ENCODE results near the gene C4orf50.

C4orf50 gene

GRCh38 chr4:5931526-5931925 lies 86.7 kb downstream of the C4orf50 start:
- Histone ChIP-seq H3K9me3 (ENCODE audit: insufficient read depth, low read depth, low read length) (no peaks in the 10 kb centered on the region), H3K4me3 (ENCODE audit: low read length, poor library complexity, severe bottlenecking) (no peak overlapping the region), H3K4me2 (ENCODE audit: low read depth, low read length, poor library complexity, severe bottlenecking) (no peak overlapping the region), H3K79me2 (ENCODE audit: insufficient read depth, low read length) (no peaks in the 10 kb centered on the region), H3K36me3 (ENCODE audit: insufficient read depth, low read length) (no peaks in the 10 kb centered on the region), H3K27me3 (ENCODE audit: insufficient read depth, low read length, poor library complexity, severe bottlenecking) (no peaks in the 10 kb centered on the region), H4K20me1 (ENCODE audit: insufficient read depth, low read length, poor library complexity, severe bottlenecking) (no peaks in the 10 kb centered on the region), H2AFZ (ENCODE audit: low read length) (no peak overlapping the region), H3K9ac (ENCODE audit: low read depth, low read length, poor library complexity, severe bottlenecking) (no peak overlapping the region), H3K4me1 (ENCODE audit: insufficient read depth, low read length, poor library complexity, severe bottlenecking) (no peaks in the 10 kb centered on the region), H3K9me2 (replicated peaks; ENCODE audit: low read depth, low read length) (no peaks in the 10 kb centered on the region), H3F3A (ENCODE audit: low read depth) (no peaks in the 10 kb centered on the region)
- no peak for TF ChIP-seq CTCF (conservative IDR thresholded peaks at IDR 0.05; ENCODE audit: low read length)
- no peak for TF ChIP-seq EZH2phosphoT487 (IDR thresholded peaks at IDR 0.05; ENCODE audit: borderline replicate concordance)

- Histone ChIP-seq H2AFZ (ENCODE audit: low read length) (no peak overlapping the region), H3K9me3 (ENCODE audit: insufficient read depth, low read depth, low read length) (no peaks in the 10 kb centered on the region), H3K4me1 (ENCODE audit: insufficient read depth, low read length, poor library complexity, severe bottlenecking) (no peaks in the 10 kb centered on the region), H3K36me3 (ENCODE audit: insufficient read depth, low read length) (no peaks in the 10 kb centered on the region), H3K27me3 (ENCODE audit: insufficient read depth, low read length, poor library complexity, severe bottlenecking) (no peaks in the 10 kb centered on the region), H3K79me2 (ENCODE audit: insufficient read depth, low read length) (no peaks in the 10 kb centered on the region), H3K9me2 (replicated peaks; ENCODE audit: low read depth, low read length) (no peaks in the 10 kb centered on the region), H3K4me2 (ENCODE audit: low read depth, low read length, poor library complexity, severe bottlenecking) (no peak overlapping the region), H3F3A (ENCODE audit: low read depth) (no peaks in the 10 kb centered on the region), H3K9ac (ENCODE audit: low read depth, low read length, poor library complexity, severe bottlenecking) (no peak overlapping the region), H4K20me1 (ENCODE audit: insufficient read depth, low read length, poor library complexity, severe bottlenecking) (no peaks in the 10 kb centered on the region), H3K4me3 (ENCODE audit: low read length, poor library complexity, severe bottlenecking) (no peak overlapping the region)
- no peak for TF ChIP-seq EZH2phosphoT487 (IDR thresholded peaks at IDR 0.05; ENCODE audit: borderline replicate concordance)
Observed at GRCh38 chr4:5930876-5931275, 87.4 kb downstream of the C4orf50 start.

DNA sequence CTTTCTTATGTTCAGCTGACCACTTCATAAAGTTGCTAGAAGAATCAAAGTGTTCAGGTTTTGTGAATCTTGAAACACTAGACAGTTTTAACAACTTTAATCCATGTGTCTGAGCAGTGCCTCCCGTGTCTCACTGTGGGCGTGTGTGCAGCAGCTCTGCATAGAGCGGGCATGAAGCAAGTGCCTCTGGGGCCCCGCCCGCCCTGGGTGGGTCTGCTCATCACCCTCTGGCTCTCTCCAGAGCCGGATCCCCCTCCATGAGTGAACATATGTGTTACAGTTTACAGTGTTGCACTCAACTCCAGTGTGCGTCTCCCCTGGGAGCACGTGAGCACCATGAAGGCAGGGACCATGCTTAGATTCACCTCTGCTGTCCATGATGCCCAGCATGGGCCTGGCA lies 87.8 kb downstream of the C4orf50 start:
- Histone ChIP-seq H3K4me3 (ENCODE audit: low read length, poor library complexity, severe bottlenecking) (no peak overlapping the region), H3K9me3 (ENCODE audit: insufficient read depth, low read depth, low read length) (no peaks in the 10 kb centered on the region), H2AFZ (ENCODE audit: low read length) (no peak overlapping the region), H3F3A (ENCODE audit: low read depth) (no peaks in the 10 kb centered on the region), H3K9me2 (replicated peaks; ENCODE audit: low read depth, low read length) (no peaks in the 10 kb centered on the region), H3K4me2 (ENCODE audit: low read depth, low read length, poor library complexity, severe bottlenecking) (no peak overlapping the region), H3K79me2 (ENCODE audit: insufficient read depth, low read length) (no peaks in the 10 kb centered on the region), H3K4me1 (ENCODE audit: insufficient read depth, low read length, poor library complexity, severe bottlenecking) (no peaks in the 10 kb centered on the region), H4K20me1 (ENCODE audit: insufficient read depth, low read length, poor library complexity, severe bottlenecking) (no peaks in the 10 kb centered on the region), H3K9ac (ENCODE audit: low read depth, low read length, poor library complexity, severe bottlenecking) (no peak overlapping the region), H3K27me3 (ENCODE audit: insufficient read depth, low read length, poor library complexity, severe bottlenecking) (no peaks in the 10 kb centered on the region), H3K36me3 (ENCODE audit: insufficient read depth, low read length) (no peaks in the 10 kb centered on the region)
- TF ChIP-seq EZH2phosphoT487 (IDR thresholded peaks at IDR 0.05; ENCODE audit: borderline replicate concordance) (no peak), CTCF (conservative IDR thresholded peaks at IDR 0.05; ENCODE audit: low read length) (no peak)

GRCh38 chr4:5928844-5929420 lies 89.3 kb downstream of the C4orf50 start:
- no peaks in the 10 kb centered on the region for H3K36me3 ChIP-seq (ENCODE audit: insufficient read depth, low read length)
- no peak overlapping the region for H3K9ac ChIP-seq (ENCODE audit: low read depth, low read length, poor library complexity, severe bottlenecking)
- no peaks in the 10 kb centered on the region for H3K79me2 ChIP-seq (ENCODE audit: insufficient read depth, low read length)
- no peaks in the 10 kb centered on the region for H3K9me2 ChIP-seq (replicated peaks; ENCODE audit: low read depth, low read length)
- no peak for TF ChIP-seq CTCF (conservative IDR thresholded peaks at IDR 0.05; ENCODE audit: low read length)
- TF ChIP-seq EZH2phosphoT487 (IDR thresholded peaks at IDR 0.05; ENCODE audit: borderline replicate concordance), result no peak
- H3K27me3 ChIP-seq (ENCODE audit: insufficient read depth, low read length, poor library complexity, severe bottlenecking), result no peaks in the 10 kb centered on the region
- no peaks in the 10 kb centered on the region for H4K20me1 ChIP-seq (ENCODE audit: insufficient read depth, low read length, poor library complexity, severe bottlenecking)
- H3K4me2 ChIP-seq (ENCODE audit: low read depth, low read length, poor library complexity, severe bottlenecking), result no peak overlapping the region
- no peaks in the 10 kb centered on the region for H3F3A ChIP-seq (ENCODE audit: low read depth)
- no peak overlapping the region for H2AFZ ChIP-seq (ENCODE audit: low read length)
- no peak overlapping the region for H3K4me3 ChIP-seq (ENCODE audit: low read length, poor library complexity, severe bottlenecking)
- H3K9me3 ChIP-seq (ENCODE audit: insufficient read depth, low read depth, low read length), result no peaks in the 10 kb centered on the region
- H3K4me1 ChIP-seq (ENCODE audit: insufficient read depth, low read length, poor library complexity, severe bottlenecking), result no peaks in the 10 kb centered on the region

Data from Loucy (cell line).